ENCODE measurements around the gene FBXO22. TPM values are rescaled to one million over a fixed set of nuclear protein-coding genes. Genes with fewer than 3 reads are reported as not detected.

FBXO22 gene
- total and polyA plus RNA-seq, 2 of the 13 experiments (the other 11 are each of a cell fraction or from before 2014, with no cell fraction given): 45.7 to 112 TPM

DNA sequence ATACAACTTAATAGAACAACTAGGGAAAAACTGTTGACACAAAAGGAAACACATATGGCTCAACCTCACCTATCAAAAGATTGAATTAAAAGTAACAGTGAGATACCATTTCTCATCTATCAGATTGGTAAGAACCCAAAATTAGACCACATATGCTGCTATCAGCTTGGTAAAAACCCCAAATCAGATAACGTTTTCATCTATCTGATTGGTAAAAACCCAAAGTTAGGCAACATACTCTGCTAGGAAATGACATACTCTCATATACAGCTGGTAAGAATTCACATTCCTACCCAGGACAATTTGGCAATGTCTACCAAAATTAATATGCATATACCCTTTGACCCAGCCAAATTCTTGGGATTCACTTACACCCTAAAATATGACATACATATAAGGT lies 82.3 kb downstream of the FBXO22 start:
- H3K9ac ChIP-seq (ENCODE audit: insufficient read depth, low read depth, low read length): no peak overlapping the region
- H3K4me1 ChIP-seq (ENCODE audit: insufficient read depth, low read length): no peaks in the 10 kb centered on the region
- no peaks in the 10 kb centered on the region for H3K36me3 ChIP-seq (replicated peaks in 1 of 2; ENCODE audit: control insufficient read depth in 1 of 2, insufficient read depth in 2 of 2, low read length in 2 of 2)
- H2AFZ ChIP-seq (ENCODE audit: low read length): no peak overlapping the region
- CTCF ChIA-PET (ENCODE audit: low intra/inter-chr PET ratio, low total read pairs): no interaction called here
- H3K9me3 ChIP-seq (ENCODE audit: low read length): no peaks in the 10 kb centered on the region
- H4K20me1 ChIP-seq (ENCODE audit: insufficient read depth, low read length): no peaks in the 10 kb centered on the region
- WGBS (ENCODE audit: low lambda C conversion rate): 7% methylated on average over 1 of the region's 1 CpG
- in situ Hi-C loops (cut with HindIII; ENCODE audit: extremely low pct_ligation_motif_present, low pct_unique_long_range_greater_than_20kb) (no loop called here), intact Hi-C loops (cut with micrococcal nuclease; ENCODE audit: unreplicated experiment) (no loop called here)
- no peaks in the 10 kb centered on the region for H3K79me2 ChIP-seq (ENCODE audit: insufficient read depth, low read length)
- no peaks in the 10 kb centered on the region for H3K27me3 ChIP-seq (ENCODE audit: control insufficient read depth in 1 of 2, insufficient read depth in 2 of 2, low read length in 2 of 2)
- FAIRE-seq (no peak), DNase-seq (ENCODE audit: low spot score) (no peak), ATAC-seq (no peak)
- BruUV-seq (replicated peaks): no TSS peak
- TF ChIP-seq TAF15 (IDR thresholded peaks at IDR 0.05; ENCODE audit: low read depth, low read length, poor library complexity, severe bottlenecking) (no peak), ZNF296 (CRISPR knock-in tag; conservative IDR thresholded peaks at IDR 0.05) (no peak), ZNF260 (CRISPR knock-in tag; IDR thresholded peaks at IDR 0.05; ENCODE audit: borderline replicate concordance, low read depth) (no peak), ZSCAN21 (CRISPR knock-in tag; IDR thresholded peaks at IDR 0.05; ENCODE audit: borderline replicate concordance) (no peak), ZNF451 (CRISPR knock-in tag; IDR thresholded peaks at IDR 0.05) (no peak), ZNF749 (CRISPR knock-in tag; IDR thresholded peaks at IDR 0.05; ENCODE audit: borderline replicate concordance) (no peak), ZNF543 (CRISPR knock-in tag; IDR thresholded peaks at IDR 0.05) (no peak)
- TF ChIP-seq, protein P1, sequence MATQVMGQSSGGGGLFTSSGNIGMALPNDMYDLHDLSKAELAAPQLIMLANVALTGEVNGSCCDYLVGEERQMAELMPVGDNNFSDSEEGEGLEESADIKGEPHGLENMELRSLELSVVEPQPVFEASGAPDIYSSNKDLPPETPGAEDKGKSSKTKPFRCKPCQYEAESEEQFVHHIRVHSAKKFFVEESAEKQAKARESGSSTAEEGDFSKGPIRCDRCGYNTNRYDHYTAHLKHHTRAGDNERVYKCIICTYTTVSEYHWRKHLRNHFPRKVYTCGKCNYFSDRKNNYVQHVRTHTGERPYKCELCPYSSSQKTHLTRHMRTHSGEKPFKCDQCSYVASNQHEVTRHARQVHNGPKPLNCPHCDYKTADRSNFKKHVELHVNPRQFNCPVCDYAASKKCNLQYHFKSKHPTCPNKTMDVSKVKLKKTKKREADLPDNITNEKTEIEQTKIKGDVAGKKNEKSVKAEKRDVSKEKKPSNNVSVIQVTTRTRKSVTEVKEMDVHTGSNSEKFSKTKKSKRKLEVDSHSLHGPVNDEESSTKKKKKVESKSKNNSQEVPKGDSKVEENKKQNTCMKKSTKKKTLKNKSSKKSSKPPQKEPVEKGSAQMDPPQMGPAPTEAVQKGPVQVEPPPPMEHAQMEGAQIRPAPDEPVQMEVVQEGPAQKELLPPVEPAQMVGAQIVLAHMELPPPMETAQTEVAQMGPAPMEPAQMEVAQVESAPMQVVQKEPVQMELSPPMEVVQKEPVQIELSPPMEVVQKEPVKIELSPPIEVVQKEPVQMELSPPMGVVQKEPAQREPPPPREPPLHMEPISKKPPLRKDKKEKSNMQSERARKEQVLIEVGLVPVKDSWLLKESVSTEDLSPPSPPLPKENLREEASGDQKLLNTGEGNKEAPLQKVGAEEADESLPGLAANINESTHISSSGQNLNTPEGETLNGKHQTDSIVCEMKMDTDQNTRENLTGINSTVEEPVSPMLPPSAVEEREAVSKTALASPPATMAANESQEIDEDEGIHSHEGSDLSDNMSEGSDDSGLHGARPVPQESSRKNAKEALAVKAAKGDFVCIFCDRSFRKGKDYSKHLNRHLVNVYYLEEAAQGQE (IDR thresholded peaks at IDR 0.05; ENCODE audit: borderline replicate concordance in 1 of 2, low read depth in 1 of 2, low read length in 2 of 2): no peak
- TF ChIP-seq, protein P2, sequence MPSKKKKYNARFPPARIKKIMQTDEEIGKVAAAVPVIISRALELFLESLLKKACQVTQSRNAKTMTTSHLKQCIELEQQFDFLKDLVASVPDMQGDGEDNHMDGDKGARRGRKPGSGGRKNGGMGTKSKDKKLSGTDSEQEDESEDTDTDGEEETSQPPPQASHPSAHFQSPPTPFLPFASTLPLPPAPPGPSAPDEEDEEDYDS (CRISPR knock-in tag; IDR thresholded peaks at IDR 0.05): no peak
- TF ChIP-seq, protein P3, sequence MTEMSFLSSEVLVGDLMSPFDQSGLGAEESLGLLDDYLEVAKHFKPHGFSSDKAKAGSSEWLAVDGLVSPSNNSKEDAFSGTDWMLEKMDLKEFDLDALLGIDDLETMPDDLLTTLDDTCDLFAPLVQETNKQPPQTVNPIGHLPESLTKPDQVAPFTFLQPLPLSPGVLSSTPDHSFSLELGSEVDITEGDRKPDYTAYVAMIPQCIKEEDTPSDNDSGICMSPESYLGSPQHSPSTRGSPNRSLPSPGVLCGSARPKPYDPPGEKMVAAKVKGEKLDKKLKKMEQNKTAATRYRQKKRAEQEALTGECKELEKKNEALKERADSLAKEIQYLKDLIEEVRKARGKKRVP (CRISPR knock-in tag; IDR thresholded peaks at IDR 0.05): no peak
- POLR2A ChIA-PET: no interaction called here
- no peak overlapping the region for H3K4me3 ChIP-seq (replicated peaks in 1 of 3; ENCODE audit: insufficient read depth in 1 of 3, low read depth in 2 of 3, low read length in 3 of 3)
- no peak overlapping the region for H3K27ac ChIP-seq (ENCODE audit: extremely low read length, insufficient read depth, low read length)
- no peak overlapping the region for H3K4me2 ChIP-seq (ENCODE audit: low read depth, low read length)

Data from HepG2 (cell line).